GM12878 (cell line): Measurements from ENCODE around the gene PFKFB2. TPM values are rescaled to one million over a fixed set of nuclear protein-coding genes. Genes with fewer than 3 reads are reported as not detected.

ENCODE experiments used
- ATAC-seq: fragments of 200-7000 bp; cut with Tn5 transposase; 3 replicates; pipeline ENCODE4 v1.9.1; 2020; ENCODE audit warnings: mild to moderate bottlenecking, moderate library complexity
- BruUV-seq: library from RNA; stranded (reverse); fragments of 400-500 nt; replicated peaks from 2 replicates; lab custom pipeline; 2021; lab: Mats Ljungman, UMichigan
- CTCF ChIA-PET: fragments of 300-600 bp; sonication (Branson Sonifier 250); formaldehyde crosslinking; extraction: SDS; loops from one replicate; lab custom pipeline; 2021; ENCODE audit warnings: inconsistent platforms; lab: Yijun Ruan, JAX
- POLR2A ChIA-PET: fragments of 350-600 bp; formaldehyde crosslinking; extraction: SDS; loops from one replicate; lab custom pipeline; 2021; ENCODE audit warnings: inconsistent platforms; lab: Charles Lee
- RAD21 ChIA-PET: fragments of 300-600 bp; sonication (Branson Sonifier 250); formaldehyde crosslinking; loops from one replicate; lab custom pipeline; 2023; ENCODE audit warnings: antibody characterized with exemption; ENCODE audit not compliant: unreplicated experiment; lab: Charles Lee
- SMC1A ChIA-PET: fragments of 300-600 bp; sonication (Branson Sonifier 250); formaldehyde crosslinking; loops from one replicate; lab custom pipeline; 2023; ENCODE audit not compliant: unreplicated experiment, uncharacterized antibody; lab: Charles Lee
- DNase-seq: peaks from one replicate; pipeline ENCODE4 v3.0.0-alpha.2; 2011; ENCODE audit warnings: low read depth, low spot score
- FAIRE-seq: peaks from 3 replicates; lab custom pipeline; 2011; peaks lifted over from hg19 to GRCh38; lab: Jason Lieb, UNC
- H2AFZ ChIP-seq: 2 replicates; pipeline ENCODE4 v1.6.0; 2011; ENCODE audit warnings: low read depth, low read length, control low read depth; ENCODE audit not compliant: control insufficient read depth
- H3K27ac ChIP-seq: 2 replicates; pipeline ENCODE4 v1.5.1; 2011; ENCODE audit warnings: control low read depth; ENCODE audit not compliant: control insufficient read depth, insufficient read depth
- H3K27me3 ChIP-seq, 2 experiments: replicated peaks in 1 of 2; 2 replicates each; pipeline versions ENCODE4 v1.6.0 to v1.6.1; 2011; ENCODE audit warnings: low read length in 1 of 2; ENCODE audit not compliant: control insufficient read depth in 2 of 2, insufficient read depth in 2 of 2
- H3K36me3 ChIP-seq, 2 experiments: 2 replicates each; pipeline ENCODE4 v1.5.1; 2011; ENCODE audit warnings: low read length in 1 of 2; ENCODE audit not compliant: control insufficient read depth in 2 of 2, insufficient read depth in 2 of 2
- H3K4me1 ChIP-seq: 2 replicates; pipeline ENCODE4 v1.6.1; 2011; ENCODE audit warnings: mild to moderate bottlenecking, low read length, moderate library complexity, mixed read lengths; ENCODE audit not compliant: control insufficient read depth, insufficient read depth
- H3K4me2 ChIP-seq: 2 replicates; pipeline ENCODE4 v1.6.0; 2011; ENCODE audit warnings: control low read depth; ENCODE audit not compliant: control insufficient read depth, insufficient read depth
- H3K4me3 ChIP-seq: fragments of 200-600 bp; sonication (generic); 2 replicates; pipeline ENCODE4 v1.5.1; 2016
- H3K79me2 ChIP-seq: 2 replicates; pipeline ENCODE4 v1.6.0; 2011; ENCODE audit warnings: low read length; ENCODE audit not compliant: control insufficient read depth, insufficient read depth
- H3K9ac ChIP-seq: 2 replicates; pipeline ENCODE4 v1.8.0; 2011; ENCODE audit warnings: low read length, control low read depth, mixed read lengths; ENCODE audit not compliant: control insufficient read depth, insufficient read depth
- H3K9me3 ChIP-seq: replicated peaks from 3 replicates; pipeline ENCODE4 v1.5.1; 2011; ENCODE audit warnings: mild to moderate bottlenecking, low read length; ENCODE audit not compliant: control insufficient read depth, insufficient read depth
- H4K20me1 ChIP-seq: 2 replicates; pipeline ENCODE4 v1.6.0; 2011; ENCODE audit not compliant: control insufficient read depth, insufficient read depth
- BACH1 ChIP-seq: fragments of 450-650 bp; IDR thresholded peaks from 2 replicates; pipeline ENCODE4 v1.6.1; 2017; ENCODE audit warnings: mild to moderate bottlenecking, borderline replicate concordance
- CBFB ChIP-seq: IDR thresholded peaks from 2 replicates; pipeline ENCODE4 v1.6.1; 2016; ENCODE audit warnings: antibody characterized with exemption, low read depth
- JUNB ChIP-seq: IDR thresholded peaks from 2 replicates; pipeline ENCODE4 v1.6.1; 2016; ENCODE audit warnings: antibody characterized with exemption, mild to moderate bottlenecking
- RCOR1 ChIP-seq: conservative IDR thresholded peaks from 2 replicates; pipeline ENCODE4 v1.6.1; 2012; ENCODE audit warnings: low read depth, low read length, improper control_type of control experiment
- SIN3A ChIP-seq: IDR thresholded peaks from 2 replicates; pipeline ENCODE4 v1.6.1; 2012; ENCODE audit warnings: low read depth, low read length, improper control_type of control experiment
- SREBF2 ChIP-seq: IDR thresholded peaks from 2 replicates; pipeline ENCODE4 v1.6.1; 2012; ENCODE audit warnings: mild to moderate bottlenecking, low read length
- TARDBP ChIP-seq: IDR thresholded peaks from 2 replicates; pipeline ENCODE4 v1.6.1; 2016; ENCODE audit warnings: borderline replicate concordance
- TCF3 ChIP-seq: IDR thresholded peaks from 2 replicates; pipeline ENCODE4 v1.6.1; 2012; ENCODE audit warnings: low read depth, mild to moderate bottlenecking, low read length, borderline replicate concordance; ENCODE audit not compliant: insufficient read depth
- USF1 ChIP-seq: IDR thresholded peaks from 2 replicates; pipeline ENCODE4 v1.6.1; 2011; ENCODE audit warnings: borderline replicate concordance, low read depth, mild to moderate bottlenecking, moderate library complexity, mixed read lengths, low read length; ENCODE audit not compliant: insufficient read depth; ENCODE audit errors: extremely low read length
- ZBED1 ChIP-seq: IDR thresholded peaks from 2 replicates; pipeline ENCODE4 v1.6.1; 2016; ENCODE audit warnings: borderline replicate concordance
- WGBS: methylation state at CpG from one replicate; pipeline ENCODE4 v1.1.6; 2016; ENCODE audit warnings: low lambda C conversion rate; ENCODE audit not compliant: insufficient replicate concordance, insufficient coverage; ENCODE audit errors: missing lambda C conversion rate; 5-methylcytosine and 5-hydroxymethylcytosine counted together
- in situ Hi-C: fragments of 300-500 bp; cut with MboI; formaldehyde crosslinking; loops from 9 replicates; pipeline ENCODE4 v1.14.3; 2018; ENCODE audit warnings: mixed read lengths
- intact Hi-C: fragments of 100-400 bp; cut with micrococcal nuclease; formaldehyde crosslinking; loops from one replicate; pipeline ENCODE4 v1.14.2; 2022; ENCODE audit not compliant: unreplicated experiment
- polyA plus RNA-seq, 11 experiments: library from polyadenylated mRNA; depleted of rRNA in 4 of 11; unstranded in 6 of 11; stranded (reverse) in 5 of 11; fragments of >200 nt; fragmentation: Nextera tagmentation in 4 of 11; fragmentation: Illumina TruSeq in 1 of 11; extraction: Ambion mirVana in 4 of 11; extraction: Trizol in 1 of 11; gene quantifications; 1 replicate in 1 of 11; 2 replicates in 10 of 11; pipeline versions ENCODE4 v1.2.1 to v1.2.3, GENCODE V29; 2011 to 2016; ENCODE audit warnings: inconsistent platforms in 2 of 11, missing spikeins in 2 of 11, low read depth in 1 of 11
- total RNA-seq, 4 experiments: library from RNA; depleted of rRNA in 3 of 4; stranded (reverse); fragments of >200 nt in 3 of 4; fragmentation: Illumina TruSeq in 1 of 4; extraction: Trizol in 1 of 4; gene quantifications; 2 replicates each; pipeline versions ENCODE4 v1.2.1 to v1.2.3, GENCODE V29; 2013 to 2021
- TF ChIP-seq, protein P1 (sequence below): fragments of 150-350 bp; IDR thresholded peaks from 2 replicates; pipeline ENCODE4 v1.6.1; 2016; ENCODE audit warnings: low read depth, low read length
- TF ChIP-seq, protein P2 (sequence below): IDR thresholded peaks from 2 replicates; pipeline ENCODE4 v1.6.1; 2012; ENCODE audit warnings: improper control_type of control experiment, low read depth, low read length; ENCODE audit not compliant: insufficient replicate concordance

PFKFB2 gene
- total and polyA plus RNA-seq, 10 of the 15 experiments (the other 5 are each of a cell fraction or from before 2014, with no cell fraction given) = 0.40 to 1.3 (median 1.0) TPM

GRCh38 chr1:207040181-207040533, 12.9 kb upstream of the PFKFB2 start:
- no peak overlapping the region for H3K9ac ChIP-seq
- SMC1A ChIA-PET = no interaction called here
- H3K4me3 ChIP-seq = no peak overlapping the region
- no peaks in the 10 kb centered on the region for H3K27me3 ChIP-seq
- no peak overlapping the region for H3K4me2 ChIP-seq
- BruUV-seq = no TSS peak
- no peak for FAIRE-seq
- ATAC-seq = no peak
- H3K79me2 ChIP-seq = no peaks in the 10 kb centered on the region
- H3K9me3 ChIP-seq = no peaks in the 10 kb centered on the region
- no peaks in the 10 kb centered on the region for H3K4me1 ChIP-seq
- 57% methylated on average over 3 of the region's 3 CpGs for WGBS
- CTCF ChIA-PET = interaction anchor here (0.9 to 1.8 kb wide), 4 partner anchors 8 to 36 kb away, joined by 3 to 8 read pairs (median 4); no protein-coding TSS in a partner anchor
- in situ Hi-C loops (no loop called here), intact Hi-C loops (loop anchor here (5.0 kb wide), 1 partner anchor 37 kb away; no protein-coding TSS in a partner anchor)
- H2AFZ ChIP-seq = no peak overlapping the region
- RAD21 ChIA-PET = interaction anchor here (1.0 kb wide), 1 partner anchor 35 kb away, joined by 5 read pairs; no protein-coding TSS in a partner anchor
- DNase-seq = no peak
- POLR2A ChIA-PET = no interaction called here
- H3K27ac ChIP-seq = no peak overlapping the region
- H4K20me1 ChIP-seq = no peaks in the 10 kb centered on the region
- no peaks in the 10 kb centered on the region; a peak in 1 of 4 replicates for H3K36me3 ChIP-seq
- TF ChIP-seq, protein P1, sequence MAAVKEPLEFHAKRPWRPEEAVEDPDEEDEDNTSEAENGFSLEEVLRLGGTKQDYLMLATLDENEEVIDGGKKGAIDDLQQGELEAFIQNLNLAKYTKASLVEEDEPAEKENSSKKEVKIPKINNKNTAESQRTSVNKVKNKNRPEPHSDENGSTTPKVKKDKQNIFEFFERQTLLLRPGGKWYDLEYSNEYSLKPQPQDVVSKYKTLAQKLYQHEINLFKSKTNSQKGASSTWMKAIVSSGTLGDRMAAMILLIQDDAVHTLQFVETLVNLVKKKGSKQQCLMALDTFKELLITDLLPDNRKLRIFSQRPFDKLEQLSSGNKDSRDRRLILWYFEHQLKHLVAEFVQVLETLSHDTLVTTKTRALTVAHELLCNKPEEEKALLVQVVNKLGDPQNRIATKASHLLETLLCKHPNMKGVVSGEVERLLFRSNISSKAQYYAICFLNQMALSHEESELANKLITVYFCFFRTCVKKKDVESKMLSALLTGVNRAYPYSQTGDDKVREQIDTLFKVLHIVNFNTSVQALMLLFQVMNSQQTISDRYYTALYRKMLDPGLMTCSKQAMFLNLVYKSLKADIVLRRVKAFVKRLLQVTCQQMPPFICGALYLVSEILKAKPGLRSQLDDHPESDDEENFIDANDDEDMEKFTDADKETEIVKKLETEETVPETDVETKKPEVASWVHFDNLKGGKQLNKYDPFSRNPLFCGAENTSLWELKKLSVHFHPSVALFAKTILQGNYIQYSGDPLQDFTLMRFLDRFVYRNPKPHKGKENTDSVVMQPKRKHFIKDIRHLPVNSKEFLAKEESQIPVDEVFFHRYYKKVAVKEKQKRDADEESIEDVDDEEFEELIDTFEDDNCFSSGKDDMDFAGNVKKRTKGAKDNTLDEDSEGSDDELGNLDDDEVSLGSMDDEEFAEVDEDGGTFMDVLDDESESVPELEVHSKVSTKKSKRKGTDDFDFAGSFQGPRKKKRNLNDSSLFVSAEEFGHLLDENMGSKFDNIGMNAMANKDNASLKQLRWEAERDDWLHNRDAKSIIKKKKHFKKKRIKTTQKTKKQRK = no peak
- TF ChIP-seq TARDBP = no peak
- no peak for TF ChIP-seq SREBF2
- TF ChIP-seq USF1 = no peak
- no peak for TF ChIP-seq JUNB
- no peak for TF ChIP-seq RCOR1
- no peak for TF ChIP-seq ZBED1
- TF ChIP-seq, protein P2, sequence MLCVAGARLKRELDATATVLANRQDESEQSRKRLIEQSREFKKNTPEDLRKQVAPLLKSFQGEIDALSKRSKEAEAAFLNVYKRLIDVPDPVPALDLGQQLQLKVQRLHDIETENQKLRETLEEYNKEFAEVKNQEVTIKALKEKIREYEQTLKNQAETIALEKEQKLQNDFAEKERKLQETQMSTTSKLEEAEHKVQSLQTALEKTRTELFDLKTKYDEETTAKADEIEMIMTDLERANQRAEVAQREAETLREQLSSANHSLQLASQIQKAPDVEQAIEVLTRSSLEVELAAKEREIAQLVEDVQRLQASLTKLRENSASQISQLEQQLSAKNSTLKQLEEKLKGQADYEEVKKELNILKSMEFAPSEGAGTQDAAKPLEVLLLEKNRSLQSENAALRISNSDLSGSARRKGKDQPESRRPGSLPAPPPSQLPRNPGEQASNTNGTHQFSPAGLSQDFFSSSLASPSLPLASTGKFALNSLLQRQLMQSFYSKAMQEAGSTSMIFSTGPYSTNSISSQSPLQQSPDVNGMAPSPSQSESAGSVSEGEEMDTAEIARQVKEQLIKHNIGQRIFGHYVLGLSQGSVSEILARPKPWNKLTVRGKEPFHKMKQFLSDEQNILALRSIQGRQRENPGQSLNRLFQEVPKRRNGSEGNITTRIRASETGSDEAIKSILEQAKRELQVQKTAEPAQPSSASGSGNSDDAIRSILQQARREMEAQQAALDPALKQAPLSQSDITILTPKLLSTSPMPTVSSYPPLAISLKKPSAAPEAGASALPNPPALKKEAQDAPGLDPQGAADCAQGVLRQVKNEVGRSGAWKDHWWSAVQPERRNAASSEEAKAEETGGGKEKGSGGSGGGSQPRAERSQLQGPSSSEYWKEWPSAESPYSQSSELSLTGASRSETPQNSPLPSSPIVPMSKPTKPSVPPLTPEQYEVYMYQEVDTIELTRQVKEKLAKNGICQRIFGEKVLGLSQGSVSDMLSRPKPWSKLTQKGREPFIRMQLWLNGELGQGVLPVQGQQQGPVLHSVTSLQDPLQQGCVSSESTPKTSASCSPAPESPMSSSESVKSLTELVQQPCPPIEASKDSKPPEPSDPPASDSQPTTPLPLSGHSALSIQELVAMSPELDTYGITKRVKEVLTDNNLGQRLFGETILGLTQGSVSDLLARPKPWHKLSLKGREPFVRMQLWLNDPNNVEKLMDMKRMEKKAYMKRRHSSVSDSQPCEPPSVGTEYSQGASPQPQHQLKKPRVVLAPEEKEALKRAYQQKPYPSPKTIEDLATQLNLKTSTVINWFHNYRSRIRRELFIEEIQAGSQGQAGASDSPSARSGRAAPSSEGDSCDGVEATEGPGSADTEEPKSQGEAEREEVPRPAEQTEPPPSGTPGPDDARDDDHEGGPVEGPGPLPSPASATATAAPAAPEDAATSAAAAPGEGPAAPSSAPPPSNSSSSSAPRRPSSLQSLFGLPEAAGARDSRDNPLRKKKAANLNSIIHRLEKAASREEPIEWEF = no peak
- no peak for TF ChIP-seq SIN3A
- TF ChIP-seq CBFB = no peak
- no peak for TF ChIP-seq TCF3
- no peak for TF ChIP-seq BACH1
